ENCODE measurements around the gene CDK13.

CDK13 gene

GRCh38 chr7:40015790-40016296 lies 65.8 kb downstream of the CDK13 start:
- DNase-seq: peak; percentile 48

DNA sequence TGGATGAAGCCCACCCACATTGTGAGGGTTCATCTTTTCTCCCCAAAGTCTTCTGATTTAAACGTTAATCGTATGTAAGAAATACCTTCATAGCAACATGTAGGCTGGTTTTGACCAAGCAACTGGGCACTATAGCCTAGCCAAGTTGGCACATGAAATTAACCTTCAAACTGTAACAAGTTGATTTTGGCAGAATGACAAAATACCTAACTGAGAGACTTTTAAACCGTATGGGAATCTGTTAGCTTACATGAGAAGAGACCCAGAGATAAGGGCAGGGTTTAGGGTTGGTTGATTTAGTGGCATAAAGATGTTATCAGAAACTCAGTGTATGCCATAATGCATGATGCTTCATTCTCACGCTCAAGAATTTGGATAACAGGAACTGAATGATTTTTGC lies 69.5 kb downstream of the CDK13 start:
- DNase-seq: no peak

- DNase-seq: no peak
Observed at GRCh38 chr7:40024048-40024447, 74.0 kb downstream of the CDK13 start.

DNA sequence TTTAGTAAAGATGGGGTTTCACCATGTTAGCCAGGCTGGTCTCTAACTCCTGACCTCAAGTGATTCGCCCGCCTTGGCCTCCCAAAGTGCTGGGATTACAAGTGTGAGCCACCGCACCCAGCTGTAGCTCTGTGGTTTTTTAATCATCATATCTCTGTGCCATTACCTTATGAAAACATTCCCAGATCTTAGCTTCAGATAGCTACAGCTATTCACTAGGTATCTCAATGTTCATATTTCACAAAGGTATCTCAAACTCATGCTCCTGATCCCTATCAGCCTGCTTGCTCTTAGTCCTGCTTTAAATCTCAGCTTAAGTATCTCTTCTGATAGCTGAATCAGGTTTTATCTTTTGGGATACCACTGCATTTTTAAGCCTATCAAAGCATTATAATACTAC lies 74.8 kb downstream of the CDK13 start:
- DNase-seq: no peak

DNA sequence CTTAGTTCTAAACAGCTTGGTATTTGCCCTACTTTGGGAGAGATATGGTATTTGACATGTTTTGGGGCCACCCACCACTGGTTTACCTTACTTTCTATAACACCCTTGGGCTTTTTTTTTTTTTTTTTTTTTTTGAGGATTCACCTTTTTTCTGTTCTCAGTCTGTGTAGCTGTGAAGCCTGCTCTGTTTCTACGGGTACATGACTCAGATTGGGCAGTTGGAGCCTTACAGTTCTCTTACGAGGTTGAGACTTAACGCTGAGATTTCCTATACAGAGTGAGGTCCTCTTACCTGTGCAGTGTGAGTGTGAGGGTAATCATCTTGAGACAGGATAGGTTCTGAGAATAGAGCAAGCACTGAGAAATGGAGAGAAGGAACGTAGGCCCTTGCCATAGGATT lies 77.5 kb downstream of the CDK13 start:
- no peak for DNase-seq

- DNase-seq: no peak
Observed at GRCh38 chr7:40033826-40034225, 83.8 kb downstream of the CDK13 start.

DNA sequence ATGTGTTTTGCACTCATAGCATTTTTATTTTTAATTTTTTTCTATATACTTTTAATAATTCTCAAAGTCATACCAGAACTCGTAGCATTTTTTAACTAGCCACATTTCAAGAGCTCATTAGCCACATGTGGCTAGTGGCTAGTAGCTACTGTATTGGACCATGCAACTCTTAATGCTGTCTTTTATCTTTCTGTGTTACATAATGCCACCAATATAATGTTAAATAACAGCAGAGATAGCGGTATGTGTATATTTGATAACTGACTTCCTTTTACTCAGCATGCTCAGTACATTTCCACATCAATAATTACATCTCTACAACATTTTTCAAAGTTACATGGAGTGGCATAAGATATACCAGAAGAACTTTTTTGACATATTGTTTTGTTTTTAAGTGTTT lies 91.4 kb downstream of the CDK13 start:
- no peak for DNase-seq

- no peak for DNase-seq
Observed at GRCh38 chr7:40043164-40043563, 93.1 kb downstream of the CDK13 start.

- DNase-seq: no peak
Observed at GRCh38 chr7:40047661-40048060, 97.6 kb downstream of the CDK13 start.

GRCh38 chr7:40057292-40057691 lies 107.2 kb downstream of the CDK13 start:
- DNase-seq: peak; percentile 44

- DNase-seq: no peak
Observed at GRCh38 chr7:40058026-40058425, 108.0 kb downstream of the CDK13 start.

DNA sequence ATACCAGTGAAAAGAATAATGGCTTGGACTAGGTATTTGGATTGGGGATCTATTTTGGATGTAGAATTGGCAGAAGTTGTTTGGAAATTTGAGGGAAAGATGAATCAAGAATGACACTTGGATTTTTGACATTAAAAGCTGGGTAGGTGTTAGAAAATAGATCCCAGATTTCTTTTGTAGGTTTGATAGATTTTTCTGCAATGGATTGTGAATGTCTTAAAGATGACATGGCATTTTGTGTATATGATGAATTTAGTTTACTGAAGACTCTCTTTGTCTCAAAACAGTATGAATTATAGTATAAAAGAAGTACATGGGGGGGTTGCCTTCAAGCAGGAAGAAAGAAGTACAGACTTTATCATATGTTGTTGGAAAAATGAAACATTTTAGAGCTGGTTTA lies 108.6 kb downstream of the CDK13 start:
- DNase-seq: no peak

GRCh38 chr7:40059057-40059456 lies 109.0 kb downstream of the CDK13 start:
- DNase-seq: no peak

GRCh38 chr7:40072268-40072667 lies 122.2 kb downstream of the CDK13 start:
- no peak for DNase-seq

DNA sequence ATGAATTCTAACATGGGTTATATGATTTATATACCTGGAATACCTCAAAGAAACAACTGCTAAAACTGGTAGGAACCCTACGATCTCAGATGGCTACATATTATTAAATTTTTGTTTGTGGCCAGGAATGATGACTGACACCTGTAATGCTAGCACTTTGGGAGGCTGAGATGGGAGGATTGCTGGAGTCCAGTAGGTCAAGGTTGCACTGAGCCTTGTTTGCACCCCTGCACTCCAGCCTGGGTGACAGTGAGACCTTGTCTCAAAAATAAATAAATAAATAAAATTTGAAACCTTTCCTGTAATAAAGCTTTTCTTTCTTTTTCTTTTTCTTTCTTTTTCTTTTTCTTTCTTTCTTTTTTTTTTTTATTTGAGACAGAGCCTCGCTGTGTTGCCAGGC lies 123.2 kb downstream of the CDK13 start:
- DNase-seq: no peak

DNA sequence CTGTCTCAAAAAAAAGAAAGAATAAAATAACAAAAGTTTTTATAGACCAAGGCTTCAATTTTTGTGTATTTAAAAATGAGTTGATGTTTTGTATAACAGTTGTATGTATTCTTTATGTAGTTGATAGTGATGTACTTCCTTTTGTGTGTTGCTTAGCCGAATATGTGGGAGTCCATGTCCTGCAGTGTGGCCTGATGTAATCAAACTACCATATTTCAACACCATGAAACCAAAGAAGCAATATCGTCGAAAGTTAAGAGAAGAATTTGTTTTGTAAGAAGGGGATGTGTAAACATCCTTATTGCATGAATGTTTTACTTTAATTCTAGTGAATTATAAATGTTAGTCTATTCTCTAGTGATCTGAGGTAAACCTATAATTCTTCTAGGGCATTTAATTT lies 127.8 kb downstream of the CDK13 start:
- DNase-seq: no peak

DNA sequence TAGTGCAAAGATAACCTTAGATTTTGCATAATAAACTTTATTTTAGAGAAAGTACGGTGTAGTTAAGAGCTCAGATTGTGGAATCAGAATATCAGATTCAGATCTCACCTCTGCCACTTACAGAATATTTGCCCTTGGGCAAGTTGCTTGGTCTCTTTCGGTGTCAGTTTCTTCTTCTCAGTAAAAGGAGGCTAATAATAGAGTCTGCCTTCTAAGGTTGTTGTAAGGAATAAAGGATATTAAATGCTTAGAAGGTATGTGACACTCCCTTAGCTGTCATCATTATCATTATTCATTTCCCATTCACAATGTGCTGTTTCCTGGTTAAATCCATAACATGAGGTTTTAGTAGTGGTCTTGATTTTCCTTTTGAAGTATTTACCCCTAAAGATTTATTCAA lies 142.1 kb downstream of the CDK13 start:
- no peak for DNase-seq

DNA sequence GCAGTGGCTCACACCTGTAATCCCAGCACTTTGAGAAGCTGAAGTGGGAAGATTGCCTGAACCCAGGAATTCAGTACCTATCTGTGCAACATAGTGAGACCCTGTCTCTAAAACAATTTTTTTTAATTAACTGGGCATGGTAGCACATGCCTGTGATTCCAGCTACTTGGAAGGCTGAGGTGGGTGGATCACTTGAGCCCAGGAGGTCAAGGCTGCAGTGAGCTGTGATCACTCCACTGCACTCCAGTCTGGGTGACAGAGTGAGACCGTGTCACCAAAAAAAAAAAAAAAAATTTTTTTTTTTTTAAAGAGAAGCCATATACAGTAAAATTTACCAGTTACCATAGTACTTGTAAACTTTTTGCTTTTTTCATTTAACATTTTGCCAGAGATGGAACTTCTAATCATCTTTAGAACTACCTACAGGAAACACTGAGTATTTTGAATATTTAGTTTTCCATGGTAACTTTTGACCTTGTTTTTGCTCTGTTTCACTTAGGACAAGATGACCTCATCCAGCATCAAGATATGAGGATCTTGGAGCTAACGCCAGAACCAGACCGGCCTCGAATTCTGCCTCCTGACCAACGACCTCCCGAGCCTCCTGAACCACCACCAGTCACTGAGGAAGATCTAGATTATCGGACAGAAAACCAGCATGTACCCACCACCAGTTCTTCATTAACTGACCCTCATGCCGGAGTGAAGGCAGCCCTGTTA lies 143.7 kb downstream of the CDK13 start:
- no peak for DNase-seq

GRCh38 chr7:40095230-40095629 lies 145.2 kb downstream of the CDK13 start:
- DNase-seq: no peak

- DNase-seq: no peak
Observed at GRCh38 chr7:40095695-40096327, 145.8 kb downstream of the CDK13 start.

DNA sequence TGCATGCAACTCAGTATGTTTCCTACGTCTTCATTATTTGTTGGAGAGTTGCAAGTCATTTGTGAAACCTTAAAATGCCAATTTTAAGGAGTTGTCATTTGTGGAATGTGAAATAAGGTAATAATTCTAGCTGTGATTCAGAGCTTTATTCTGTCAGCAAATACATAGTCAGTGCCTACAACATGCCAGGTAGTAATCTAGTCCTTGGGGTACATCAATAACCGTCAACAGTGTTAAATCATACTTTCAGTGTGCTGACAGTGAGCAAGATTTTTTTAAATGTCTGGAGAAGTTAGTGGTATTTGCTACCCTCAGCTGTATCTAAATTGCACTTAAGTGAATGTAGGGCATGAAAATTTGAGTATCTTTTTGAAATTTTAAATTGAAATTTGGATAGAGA lies 147.7 kb downstream of the CDK13 start:
- no peak for DNase-seq

GRCh38 chr7:40098810-40099209 lies 148.8 kb downstream of the CDK13 start:
- DNase-seq: no peak

DNA sequence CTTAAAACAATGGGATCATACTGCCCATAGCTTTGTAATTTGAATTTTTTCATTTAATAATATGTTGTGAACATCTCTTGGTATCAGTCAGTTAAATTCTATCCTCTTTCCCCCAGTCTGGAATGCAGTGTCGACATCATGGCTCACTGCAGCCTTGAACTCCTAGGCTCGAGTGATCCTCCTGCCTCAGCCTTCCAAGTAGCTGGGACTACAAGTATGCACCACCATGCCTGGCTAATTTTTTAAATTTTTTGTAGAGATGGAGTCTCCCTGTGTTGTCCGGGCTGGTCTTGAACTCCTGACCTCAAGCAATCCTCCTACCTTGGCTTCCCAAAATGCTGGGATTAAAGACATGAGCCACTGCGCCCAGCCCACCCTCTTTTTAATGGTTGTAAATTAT lies 149.8 kb downstream of the CDK13 start:
- no peak for DNase-seq

DNA sequence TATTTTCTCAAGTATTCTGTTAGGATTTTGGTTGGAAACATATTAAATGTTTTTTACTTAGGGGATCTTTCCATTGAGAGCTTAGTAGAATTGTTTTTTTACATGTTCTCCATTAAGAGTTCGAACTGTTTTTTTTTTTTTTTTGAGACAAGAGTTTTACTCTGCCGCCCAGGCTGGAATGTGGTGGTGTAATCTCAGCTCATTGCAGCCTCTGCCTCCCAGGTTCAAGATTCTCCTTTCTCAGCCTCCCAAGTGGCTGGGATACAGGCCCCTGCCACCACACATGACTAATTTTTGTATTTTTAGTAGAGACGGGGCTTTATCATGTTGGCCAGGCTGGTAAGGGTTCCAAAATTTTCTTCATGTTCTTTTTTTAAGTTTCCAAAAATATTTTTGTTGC lies 151.1 kb downstream of the CDK13 start:
- DNase-seq: no peak

- DNase-seq: no peak
Observed at GRCh38 chr7:40102897-40103296, 152.8 kb downstream of the CDK13 start.

All from NCI-H1105 (cell line).